ENCODE data around the gene CDH23.

CDH23 gene

GRCh38 chr10:71712572-71713134 is 315.9 kb downstream of the CDH23 start:
- DNase-seq, result peak; percentile 17

- peak; percentile 16 for DNase-seq
These were observed 316.7 kb downstream of the CDH23 start for GRCh38 chr10:71713135-71714030.

- DNase-seq, result no peak
These were observed 317.3 kb downstream of the CDH23 start for GRCh38 chr10:71714031-71714410.

- DNase-seq, result no peak
These were observed 317.9 kb downstream of the CDH23 start for GRCh38 chr10:71714592-71714991.

GRCh38 chr10:71715026-71715425 is 318.3 kb downstream of the CDH23 start:
- DNase-seq, result no peak

- no peak for DNase-seq
These were observed 319.1 kb downstream of the CDH23 start for GRCh38 chr10:71715860-71716259.

- no peak for DNase-seq
These were observed 319.7 kb downstream of the CDH23 start for GRCh38 chr10:71716426-71716825.

- DNase-seq, result no peak
These were observed 320.3 kb downstream of the CDH23 start for GRCh38 chr10:71717056-71717455.

GRCh38 chr10:71717551-71717951 is 320.8 kb downstream of the CDH23 start:
- DNase-seq, result no peak

GRCh38 chr10:71718165-71718698 is 321.5 kb downstream of the CDH23 start:
- no peak for DNase-seq

GRCh38 chr10:71719042-71719441 is 322.3 kb downstream of the CDH23 start:
- no peak for DNase-seq

GRCh38 chr10:71719464-71720201 is 322.9 kb downstream of the CDH23 start, which contains the start of gene C10orf105:
Gene C10orf105 (minus strand): TSS chr10:71719778. CDS start chr10:71716337, 3,441 bp downstream.
- no peak for DNase-seq

GRCh38 chr10:71720288-71720687 is 323.6 kb downstream of the CDH23 start:
- no peak for DNase-seq

GRCh38 chr10:71721313-71721712 is 324.6 kb downstream of the CDH23 start:
- DNase-seq, result no peak

GRCh38 chr10:71722849-71723248 is 326.1 kb downstream of the CDH23 start:
- DNase-seq, result no peak

GRCh38 chr10:71723311-71723710 is 326.6 kb downstream of the CDH23 start:
- no peak for DNase-seq

GRCh38 chr10:71724539-71724938 is 327.8 kb downstream of the CDH23 start:
- no peak for DNase-seq

- DNase-seq, result no peak
These were observed 328.5 kb downstream of the CDH23 start for GRCh38 chr10:71725249-71725648.

- peak; percentile 39 for DNase-seq
These were observed 329.4 kb downstream of the CDH23 start for GRCh38 chr10:71725998-71726579.

- no peak for DNase-seq
These were observed 329.9 kb downstream of the CDH23 start for GRCh38 chr10:71726580-71727104.

- peak; percentile 41 for DNase-seq
These were observed 330.5 kb downstream of the CDH23 start for GRCh38 chr10:71727105-71727737.
